H1 (cell line): ENCODE measurements around the gene FAM120B. TPM values are rescaled to one million over a fixed set of nuclear protein-coding genes. Genes with fewer than 3 reads are reported as not detected.

Source experiments
- POLR2A ChIP-seq, 2 experiments: IDR thresholded peaks; 1 replicate in 1 of 2; 2 replicates in 1 of 2; pipeline ENCODE4 v1.6.1; 2011; ENCODE audit warnings: low read depth in 2 of 2, low read length in 2 of 2, mild to moderate bottlenecking in 2 of 2; ENCODE audit errors: control extremely low read depth in 1 of 2
- SP4 ChIP-seq: IDR thresholded peaks from 2 replicates; pipeline ENCODE4 v1.6.1; 2012; ENCODE audit warnings: low read length, inconsistent platforms
- TAF1 ChIP-seq: IDR thresholded peaks from 2 replicates; pipeline ENCODE4 v1.6.1; 2011; ENCODE audit warnings: mild to moderate bottlenecking, low read depth, low read length
- polyA plus RNA-seq, 7 experiments: library from polyadenylated mRNA; depleted of rRNA in 3 of 7; stranded (reverse) in 5 of 7; unstranded in 2 of 7; fragments of >200 nt in 5 of 7; fragments of 200-250 nt in 2 of 7; gene quantifications; 1 replicate in 5 of 7; 2 replicates in 1 of 7; 4 replicates in 1 of 7; pipeline versions ENCODE4 v1.2.1 to v1.2.3, GENCODE V29; 2011 to 2013; ENCODE audit warnings: missing spikeins in 2 of 7, mixed read lengths in 2 of 7
- total RNA-seq: library from RNA; stranded (reverse); fragmentation: NEBNext Ultra II Directional; extraction: Animal tissue kit (Norgen Biotek cat#: 25700); gene quantifications from 2 replicates; pipeline ENCODE4 v1.2.1, GENCODE V29; 2021
- TF ChIP-seq, protein P1 (sequence below): fragments of 300-600 bp; sonication (generic); IDR thresholded peaks from 2 replicates; pipeline ENCODE4 v1.7.1; 2012; ENCODE audit warnings: low read length, moderate library complexity, mild to moderate bottlenecking, inconsistent platforms; ENCODE audit not compliant: insufficient replicate concordance
- TF ChIP-seq, protein P2 (sequence below): IDR thresholded peaks from 2 replicates; pipeline ENCODE4 v1.6.1; 2012; ENCODE audit warnings: inconsistent platforms

Gene FAM120B
- total and polyA plus RNA-seq, 2 of the 8 experiments (the other 6 are each of a cell fraction or from before 2014, with no cell fraction given): 5.1 to 12.5 TPM

DNA sequence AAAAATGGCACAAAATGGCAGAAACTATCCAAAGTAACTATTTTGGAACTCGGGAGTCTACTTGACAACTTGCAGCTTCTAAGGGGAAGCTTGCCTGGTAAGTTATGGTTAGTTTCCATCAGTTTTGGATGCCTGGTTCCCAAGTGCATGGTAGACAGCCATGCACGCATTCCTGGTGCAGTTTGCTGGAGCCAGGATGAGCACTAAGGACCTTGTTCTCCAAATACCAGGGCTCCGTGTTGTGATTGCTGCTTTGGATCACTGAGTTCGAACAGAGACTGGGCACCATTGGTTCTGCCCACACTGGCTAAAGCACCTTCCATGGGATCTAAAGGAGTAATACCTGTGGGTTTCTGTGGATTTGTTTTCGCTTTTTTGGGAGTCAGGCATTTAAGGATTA, 103.7 kb downstream of the FAM120B start (continued):
- TF ChIP-seq, protein P1, sequence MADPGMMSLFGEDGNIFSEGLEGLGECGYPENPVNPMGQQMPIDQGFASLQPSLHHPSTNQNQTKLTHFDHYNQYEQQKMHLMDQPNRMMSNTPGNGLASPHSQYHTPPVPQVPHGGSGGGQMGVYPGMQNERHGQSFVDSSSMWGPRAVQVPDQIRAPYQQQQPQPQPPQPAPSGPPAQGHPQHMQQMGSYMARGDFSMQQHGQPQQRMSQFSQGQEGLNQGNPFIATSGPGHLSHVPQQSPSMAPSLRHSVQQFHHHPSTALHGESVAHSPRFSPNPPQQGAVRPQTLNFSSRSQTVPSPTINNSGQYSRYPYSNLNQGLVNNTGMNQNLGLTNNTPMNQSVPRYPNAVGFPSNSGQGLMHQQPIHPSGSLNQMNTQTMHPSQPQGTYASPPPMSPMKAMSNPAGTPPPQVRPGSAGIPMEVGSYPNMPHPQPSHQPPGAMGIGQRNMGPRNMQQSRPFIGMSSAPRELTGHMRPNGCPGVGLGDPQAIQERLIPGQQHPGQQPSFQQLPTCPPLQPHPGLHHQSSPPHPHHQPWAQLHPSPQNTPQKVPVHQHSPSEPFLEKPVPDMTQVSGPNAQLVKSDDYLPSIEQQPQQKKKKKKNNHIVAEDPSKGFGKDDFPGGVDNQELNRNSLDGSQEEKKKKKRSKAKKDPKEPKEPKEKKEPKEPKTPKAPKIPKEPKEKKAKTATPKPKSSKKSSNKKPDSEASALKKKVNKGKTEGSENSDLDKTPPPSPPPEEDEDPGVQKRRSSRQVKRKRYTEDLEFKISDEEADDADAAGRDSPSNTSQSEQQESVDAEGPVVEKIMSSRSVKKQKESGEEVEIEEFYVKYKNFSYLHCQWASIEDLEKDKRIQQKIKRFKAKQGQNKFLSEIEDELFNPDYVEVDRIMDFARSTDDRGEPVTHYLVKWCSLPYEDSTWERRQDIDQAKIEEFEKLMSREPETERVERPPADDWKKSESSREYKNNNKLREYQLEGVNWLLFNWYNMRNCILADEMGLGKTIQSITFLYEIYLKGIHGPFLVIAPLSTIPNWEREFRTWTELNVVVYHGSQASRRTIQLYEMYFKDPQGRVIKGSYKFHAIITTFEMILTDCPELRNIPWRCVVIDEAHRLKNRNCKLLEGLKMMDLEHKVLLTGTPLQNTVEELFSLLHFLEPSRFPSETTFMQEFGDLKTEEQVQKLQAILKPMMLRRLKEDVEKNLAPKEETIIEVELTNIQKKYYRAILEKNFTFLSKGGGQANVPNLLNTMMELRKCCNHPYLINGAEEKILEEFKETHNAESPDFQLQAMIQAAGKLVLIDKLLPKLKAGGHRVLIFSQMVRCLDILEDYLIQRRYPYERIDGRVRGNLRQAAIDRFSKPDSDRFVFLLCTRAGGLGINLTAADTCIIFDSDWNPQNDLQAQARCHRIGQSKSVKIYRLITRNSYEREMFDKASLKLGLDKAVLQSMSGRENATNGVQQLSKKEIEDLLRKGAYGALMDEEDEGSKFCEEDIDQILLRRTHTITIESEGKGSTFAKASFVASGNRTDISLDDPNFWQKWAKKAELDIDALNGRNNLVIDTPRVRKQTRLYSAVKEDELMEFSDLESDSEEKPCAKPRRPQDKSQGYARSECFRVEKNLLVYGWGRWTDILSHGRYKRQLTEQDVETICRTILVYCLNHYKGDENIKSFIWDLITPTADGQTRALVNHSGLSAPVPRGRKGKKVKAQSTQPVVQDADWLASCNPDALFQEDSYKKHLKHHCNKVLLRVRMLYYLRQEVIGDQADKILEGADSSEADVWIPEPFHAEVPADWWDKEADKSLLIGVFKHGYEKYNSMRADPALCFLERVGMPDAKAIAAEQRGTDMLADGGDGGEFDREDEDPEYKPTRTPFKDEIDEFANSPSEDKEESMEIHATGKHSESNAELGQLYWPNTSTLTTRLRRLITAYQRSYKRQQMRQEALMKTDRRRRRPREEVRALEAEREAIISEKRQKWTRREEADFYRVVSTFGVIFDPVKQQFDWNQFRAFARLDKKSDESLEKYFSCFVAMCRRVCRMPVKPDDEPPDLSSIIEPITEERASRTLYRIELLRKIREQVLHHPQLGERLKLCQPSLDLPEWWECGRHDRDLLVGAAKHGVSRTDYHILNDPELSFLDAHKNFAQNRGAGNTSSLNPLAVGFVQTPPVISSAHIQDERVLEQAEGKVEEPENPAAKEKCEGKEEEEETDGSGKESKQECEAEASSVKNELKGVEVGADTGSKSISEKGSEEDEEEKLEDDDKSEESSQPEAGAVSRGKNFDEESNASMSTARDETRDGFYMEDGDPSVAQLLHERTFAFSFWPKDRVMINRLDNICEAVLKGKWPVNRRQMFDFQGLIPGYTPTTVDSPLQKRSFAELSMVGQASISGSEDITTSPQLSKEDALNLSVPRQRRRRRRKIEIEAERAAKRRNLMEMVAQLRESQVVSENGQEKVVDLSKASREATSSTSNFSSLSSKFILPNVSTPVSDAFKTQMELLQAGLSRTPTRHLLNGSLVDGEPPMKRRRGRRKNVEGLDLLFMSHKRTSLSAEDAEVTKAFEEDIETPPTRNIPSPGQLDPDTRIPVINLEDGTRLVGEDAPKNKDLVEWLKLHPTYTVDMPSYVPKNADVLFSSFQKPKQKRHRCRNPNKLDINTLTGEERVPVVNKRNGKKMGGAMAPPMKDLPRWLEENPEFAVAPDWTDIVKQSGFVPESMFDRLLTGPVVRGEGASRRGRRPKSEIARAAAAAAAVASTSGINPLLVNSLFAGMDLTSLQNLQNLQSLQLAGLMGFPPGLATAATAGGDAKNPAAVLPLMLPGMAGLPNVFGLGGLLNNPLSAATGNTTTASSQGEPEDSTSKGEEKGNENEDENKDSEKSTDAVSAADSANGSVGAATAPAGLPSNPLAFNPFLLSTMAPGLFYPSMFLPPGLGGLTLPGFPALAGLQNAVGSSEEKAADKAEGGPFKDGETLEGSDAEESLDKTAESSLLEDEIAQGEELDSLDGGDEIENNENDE: no peak
- TF ChIP-seq TAF1 (no peak), POLR2A (IDR thresholded peaks at IDR 0.05; ENCODE audit: control extremely low read depth in 1 of 2, low read depth in 2 of 2, low read length in 2 of 2) (no peak), SP4 (no peak)
- TF ChIP-seq, protein P2, sequence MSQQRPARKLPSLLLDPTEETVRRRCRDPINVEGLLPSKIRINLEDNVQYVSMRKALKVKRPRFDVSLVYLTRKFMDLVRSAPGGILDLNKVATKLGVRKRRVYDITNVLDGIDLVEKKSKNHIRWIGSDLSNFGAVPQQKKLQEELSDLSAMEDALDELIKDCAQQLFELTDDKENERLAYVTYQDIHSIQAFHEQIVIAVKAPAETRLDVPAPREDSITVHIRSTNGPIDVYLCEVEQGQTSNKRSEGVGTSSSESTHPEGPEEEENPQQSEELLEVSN: no peak
